H1 (cell line): Measurements from ENCODE around the gene CAMTA1. TPM values are rescaled to one million over a fixed set of nuclear protein-coding genes. Genes with fewer than 3 reads are reported as not detected.

ENCODE experiments used
- CTCF ChIA-PET: fragments of 300-600 bp; sonication (Branson Sonifier 250); formaldehyde crosslinking; loops from one replicate; lab custom pipeline; 2021; ENCODE audit not compliant: partially characterized antibody; lab: Charles Lee
- POLR2A ChIA-PET: fragments of 300-600 bp; sonication (Branson Sonifier 250); formaldehyde crosslinking; loops from one replicate; lab custom pipeline; 2021; ENCODE audit warnings: inconsistent platforms; ENCODE audit not compliant: partially characterized antibody; lab: Charles Lee
- DNase-seq, 2 experiments: peaks; one replicate each; pipeline versions ENCODE4 v3.0.0 to v3.0.0-alpha.2; 2010 to 2022; ENCODE audit warnings: low spot score in 2 of 2, low read depth in 1 of 2, mixed read lengths in 1 of 2
- FAIRE-seq: peaks from 2 replicates; lab custom pipeline; 2011; peaks lifted over from hg19 to GRCh38; lab: Jason Lieb, UNC
- H2AFZ ChIP-seq: 2 replicates; pipeline ENCODE4 v1.8.1; 2012; ENCODE audit warnings: low read length, inconsistent platforms
- H2AK5ac ChIP-seq: 2 replicates; pipeline ENCODE4 v1.6.1; 2013; ENCODE audit warnings: low read depth, low read length
- H2BK120ac ChIP-seq: replicated peaks from 2 replicates; pipeline ENCODE3; 2013; ENCODE audit warnings: low read depth, low read length, inconsistent platforms
- H2BK12ac ChIP-seq: 2 replicates; pipeline ENCODE4 v1.6.1; 2013; ENCODE audit warnings: low read depth, low read length
- H2BK15ac ChIP-seq: 2 replicates; pipeline ENCODE4 v1.6.1; 2013; ENCODE audit warnings: low read length
- H2BK20ac ChIP-seq: 2 replicates; pipeline ENCODE4 v1.6.1; 2013; ENCODE audit warnings: low read length
- H2BK5ac ChIP-seq: 2 replicates; pipeline ENCODE4 v1.6.1; 2013; ENCODE audit warnings: low read depth, low read length
- H3K14ac ChIP-seq: 2 replicates; pipeline ENCODE4 v1.6.1; 2013; ENCODE audit warnings: inconsistent platforms; ENCODE audit not compliant: insufficient read length
- H3K18ac ChIP-seq: 2 replicates; pipeline ENCODE4 v1.6.1; 2013; ENCODE audit warnings: low read length; ENCODE audit errors: extremely low read depth
- H3K23ac ChIP-seq: 2 replicates; pipeline ENCODE4 v1.6.1; 2013; ENCODE audit warnings: inconsistent platforms; ENCODE audit not compliant: insufficient read length
- H3K23me2 ChIP-seq: 2 replicates; pipeline ENCODE4 v1.6.1; 2013; ENCODE audit warnings: low read depth, low read length
- H3K27ac ChIP-seq: 2 replicates; pipeline ENCODE4 v1.6.1; 2011; ENCODE audit warnings: low read depth, low read length, inconsistent platforms
- H3K27me3 ChIP-seq, 4 experiments: replicated peaks in 1 of 4; 1 replicate in 1 of 4; 2 replicates in 3 of 4; pipeline versions ENCODE4 v1.6.1 to v1.8.1; 2011 to 2013; ENCODE audit warnings: low read length in 3 of 4, mild to moderate bottlenecking in 3 of 4, inconsistent platforms in 2 of 4, mixed read lengths in 2 of 4, moderate library complexity in 1 of 4; ENCODE audit not compliant: control insufficient read depth in 3 of 4, insufficient read depth in 3 of 4; ENCODE audit errors: extremely low read depth in 1 of 4
- H3K36me3 ChIP-seq, 4 experiments: 2 replicates each; pipeline versions ENCODE4 v1.6.1 to v1.8.1; 2011 to 2013; ENCODE audit warnings: mild to moderate bottlenecking in 4 of 4, low read length in 3 of 4, moderate library complexity in 2 of 4, control low read depth in 1 of 4, inconsistent platforms in 1 of 4; ENCODE audit not compliant: insufficient read depth in 4 of 4, control insufficient read depth in 2 of 4
- H3K4ac ChIP-seq: replicated peaks from 2 replicates; pipeline ENCODE3; 2013; ENCODE audit warnings: low read length, low read depth, mixed read lengths, inconsistent platforms; ENCODE audit not compliant: insufficient read length
- H3K4me1 ChIP-seq, 4 experiments: replicated peaks in 1 of 4; 1 replicate in 1 of 4; 2 replicates in 3 of 4; pipeline versions ENCODE4 v1.6.1 to v1.8.1; 2011 to 2013; ENCODE audit warnings: low read length in 3 of 4, inconsistent platforms in 2 of 4, mixed read lengths in 1 of 4; ENCODE audit not compliant: insufficient read depth in 4 of 4, control insufficient read depth in 3 of 4
- H3K4me2 ChIP-seq, 2 experiments: 2 replicates each; pipeline versions ENCODE4 v1.6.1 to v1.8.1; 2011 to 2013; ENCODE audit warnings: low read depth in 2 of 2, low read length in 2 of 2, control low read depth in 1 of 2, inconsistent platforms in 1 of 2, mild to moderate bottlenecking in 1 of 2; ENCODE audit not compliant: insufficient read depth in 1 of 2
- H3K4me3 ChIP-seq, 4 experiments: fragments of 200-600, 300-600 bp in 1 of 4; sonication (generic), shearing (Covaris generic), sonication (Bioruptor Twin) in 1 of 4; 2 replicates each; pipeline versions ENCODE4 v1.5.1 to v1.8.1; 2011 to 2016; ENCODE audit warnings: low read length in 4 of 4, low read depth in 3 of 4, control low read depth in 2 of 4, inconsistent platforms in 2 of 4, mild to moderate bottlenecking in 2 of 4, mixed read lengths in 1 of 4, moderate library complexity in 1 of 4; ENCODE audit not compliant: insufficient read depth in 2 of 4; ENCODE audit errors: extremely low read depth in 1 of 4
- H3K56ac ChIP-seq: replicated peaks from 2 replicates; pipeline ENCODE3; 2013; ENCODE audit warnings: low read depth, mild to moderate bottlenecking, mixed read lengths, low read length, inconsistent platforms; ENCODE audit not compliant: insufficient read length
- H3K79me1 ChIP-seq: 2 replicates; pipeline ENCODE4 v1.6.1; 2013; ENCODE audit warnings: low read depth, low read length, control low read depth
- H3K79me2 ChIP-seq, 2 experiments: 2 replicates each; pipeline versions ENCODE4 v1.6.1 to v1.8.1; 2012 to 2013; ENCODE audit warnings: low read length in 2 of 2, mild to moderate bottlenecking in 2 of 2, inconsistent platforms in 1 of 2; ENCODE audit not compliant: insufficient read depth in 2 of 2, control insufficient read depth in 1 of 2
- H3K9ac ChIP-seq, 4 experiments: replicated peaks in 1 of 4; 1 replicate in 1 of 4; 2 replicates in 3 of 4; pipeline versions ENCODE4 v1.6.1 to v1.8.1; 2011 to 2013; ENCODE audit warnings: low read depth in 3 of 4, low read length in 3 of 4, control low read depth in 2 of 4, mild to moderate bottlenecking in 2 of 4, moderate library complexity in 2 of 4, inconsistent platforms in 1 of 4; ENCODE audit errors: extremely low read depth in 1 of 4
- H3K9me3 ChIP-seq, 2 experiments: 2 replicates each; pipeline versions ENCODE4 v1.6.1 to v1.8.1; 2012 to 2013; ENCODE audit warnings: mild to moderate bottlenecking in 2 of 2, moderate library complexity in 2 of 2, control low read depth in 1 of 2, inconsistent platforms in 1 of 2, low read depth in 1 of 2, low read length in 1 of 2, mixed read lengths in 1 of 2; ENCODE audit not compliant: insufficient read depth in 2 of 2
- H4K20me1 ChIP-seq, 2 experiments: replicated peaks in 1 of 2; 2 replicates each; pipeline versions ENCODE3 to v1.8.1; 2011 to 2013; ENCODE audit warnings: inconsistent platforms in 2 of 2, low read length in 2 of 2, mild to moderate bottlenecking in 1 of 2; ENCODE audit not compliant: insufficient read depth in 2 of 2, control insufficient read depth in 1 of 2
- H4K5ac ChIP-seq: 2 replicates; pipeline ENCODE4 v1.6.1; 2013; ENCODE audit warnings: low read length, low read depth, mixed read lengths, inconsistent platforms; ENCODE audit not compliant: insufficient read length
- H4K8ac ChIP-seq: 2 replicates; pipeline ENCODE4 v1.8.0; 2013; ENCODE audit warnings: mild to moderate bottlenecking, moderate library complexity, low read length, inconsistent platforms; ENCODE audit not compliant: insufficient read depth; ENCODE audit errors: extremely low read depth
- H4K91ac ChIP-seq: replicated peaks from 2 replicates; pipeline ENCODE3; 2013; ENCODE audit warnings: low read length, mixed read lengths, inconsistent platforms; ENCODE audit not compliant: insufficient read length
- CHD2 ChIP-seq: IDR thresholded peaks from 2 replicates; pipeline ENCODE4 v1.6.1; 2012; ENCODE audit warnings: low read length, improper control_type of control experiment
- NANOG ChIP-seq: IDR thresholded peaks from 2 replicates; pipeline ENCODE4 v1.6.1; 2011; ENCODE audit warnings: low read length, low read depth, mild to moderate bottlenecking, inconsistent platforms; ENCODE audit not compliant: insufficient read depth, poor library complexity, severe bottlenecking
- WGBS, 2 experiments: shearing (Covaris generic) in 1 of 2; methylation state at CpG; one replicate each; pipeline versions ENCODE4 v1.1.6 to v1.1.7; 2013 to 2015; ENCODE audit warnings: low lambda C conversion rate in 2 of 2, mixed read lengths in 2 of 2, inconsistent platforms in 1 of 2, low coverage in 1 of 2, missing lambda C conversion rate in 1 of 2; ENCODE audit not compliant: insufficient replicate concordance in 2 of 2, insufficient coverage in 1 of 2, insufficient read length in 1 of 2; ENCODE audit errors: extremely low coverage in 1 of 2, missing lambda C conversion rate in 1 of 2; 5-methylcytosine and 5-hydroxymethylcytosine counted together
- polyA plus RNA-seq, 7 experiments: library from polyadenylated mRNA; depleted of rRNA in 3 of 7; stranded (reverse) in 5 of 7; unstranded in 2 of 7; fragments of >200 nt in 5 of 7; fragments of 200-250 nt in 2 of 7; gene quantifications; 1 replicate in 5 of 7; 2 replicates in 1 of 7; 4 replicates in 1 of 7; pipeline versions ENCODE4 v1.2.1 to v1.2.3, GENCODE V29; 2011 to 2013; ENCODE audit warnings: missing spikeins in 2 of 7, mixed read lengths in 2 of 7
- total RNA-seq: library from RNA; stranded (reverse); fragmentation: NEBNext Ultra II Directional; extraction: Animal tissue kit (Norgen Biotek cat#: 25700); gene quantifications from 2 replicates; pipeline ENCODE4 v1.2.1, GENCODE V29; 2021
- TF ChIP-seq, protein P1 (sequence below), 3 experiments: IDR thresholded peaks; 1 replicate in 2 of 3; 2 replicates in 1 of 3; pipeline versions ENCODE4 v1.5.1 to v1.6.1; 2011; ENCODE audit warnings: low read length in 3 of 3, mild to moderate bottlenecking in 3 of 3, inconsistent platforms in 2 of 3, low read depth in 1 of 3, moderate library complexity in 1 of 3; ENCODE audit not compliant: insufficient read depth in 1 of 3; ENCODE audit errors: control extremely low read depth in 1 of 3

The CAMTA1 gene
- total and polyA plus RNA-seq, 2 of the 8 experiments (the other 6 are each of a cell fraction or from before 2014, with no cell fraction given) = 65.0 to 119 TPM

DNA sequence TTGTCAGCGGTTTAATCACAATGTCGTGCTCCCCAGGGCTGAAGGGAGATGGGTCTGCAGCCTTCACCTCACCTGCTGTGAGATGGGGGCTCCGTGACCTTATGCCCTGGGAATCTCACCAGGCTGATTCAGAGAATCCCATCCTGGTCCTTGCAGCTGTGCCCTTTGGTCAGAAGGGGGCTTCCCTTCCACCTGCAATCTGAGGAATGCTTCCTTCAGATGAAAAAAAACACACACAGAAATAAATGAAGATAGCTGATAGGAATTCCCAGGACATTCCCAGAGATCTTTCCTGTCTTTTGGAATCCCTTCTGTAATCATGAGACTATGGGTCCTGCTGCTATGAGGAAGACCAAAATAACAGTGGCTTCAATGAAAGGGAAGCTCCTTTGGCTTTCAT is 858.8 kb downstream of the CAMTA1 start:
- H3K27me3 ChIP-seq = no peaks in the 10 kb centered on the region
- no peak overlapping the region for H3K14ac ChIP-seq
- no peak overlapping the region for H3K56ac ChIP-seq
- H3K9ac ChIP-seq = no peak overlapping the region
- no peak overlapping the region for H4K91ac ChIP-seq
- no peaks in the 10 kb centered on the region for H3K4me1 ChIP-seq
- H2BK120ac ChIP-seq = no peak overlapping the region
- ChIA-PET POLR2A (no interaction called here), CTCF (interaction anchor here (0.8 to 2.6 kb wide), 17 partner anchors 7 to 601 kb away, joined by 3 to 11 read pairs (median 4); no protein-coding TSS in a partner anchor)
- peak overlapping the region; percentile 2; the same call in 1 of the 2 replicates for H2BK15ac ChIP-seq
- H3K27ac ChIP-seq = no peak overlapping the region
- 0 out of 2 replicates have a peak overlapping the region, but pooled peaks have one; percentile 5 for H2AK5ac ChIP-seq
- no peak overlapping the region for H3K23ac ChIP-seq
- H4K20me1 ChIP-seq = no peaks in the 10 kb centered on the region
- H3K79me1 ChIP-seq = no peaks in the 10 kb centered on the region
- FAIRE-seq = no peak
- H3K4me2 ChIP-seq = no peak overlapping the region
- no peak overlapping the region for H2BK20ac ChIP-seq
- no peak for DNase-seq
- no peaks in the 10 kb centered on the region for H3K23me2 ChIP-seq
- H3K18ac ChIP-seq = no peak overlapping the region
- H3K4ac ChIP-seq = no peak overlapping the region
- no peak for TF ChIP-seq CHD2
- no peak for TF ChIP-seq NANOG
- TF ChIP-seq, protein P1, sequence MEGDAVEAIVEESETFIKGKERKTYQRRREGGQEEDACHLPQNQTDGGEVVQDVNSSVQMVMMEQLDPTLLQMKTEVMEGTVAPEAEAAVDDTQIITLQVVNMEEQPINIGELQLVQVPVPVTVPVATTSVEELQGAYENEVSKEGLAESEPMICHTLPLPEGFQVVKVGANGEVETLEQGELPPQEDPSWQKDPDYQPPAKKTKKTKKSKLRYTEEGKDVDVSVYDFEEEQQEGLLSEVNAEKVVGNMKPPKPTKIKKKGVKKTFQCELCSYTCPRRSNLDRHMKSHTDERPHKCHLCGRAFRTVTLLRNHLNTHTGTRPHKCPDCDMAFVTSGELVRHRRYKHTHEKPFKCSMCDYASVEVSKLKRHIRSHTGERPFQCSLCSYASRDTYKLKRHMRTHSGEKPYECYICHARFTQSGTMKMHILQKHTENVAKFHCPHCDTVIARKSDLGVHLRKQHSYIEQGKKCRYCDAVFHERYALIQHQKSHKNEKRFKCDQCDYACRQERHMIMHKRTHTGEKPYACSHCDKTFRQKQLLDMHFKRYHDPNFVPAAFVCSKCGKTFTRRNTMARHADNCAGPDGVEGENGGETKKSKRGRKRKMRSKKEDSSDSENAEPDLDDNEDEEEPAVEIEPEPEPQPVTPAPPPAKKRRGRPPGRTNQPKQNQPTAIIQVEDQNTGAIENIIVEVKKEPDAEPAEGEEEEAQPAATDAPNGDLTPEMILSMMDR (IDR thresholded peaks at IDR 0.05; ENCODE audit: control extremely low read depth in 1 of 3, insufficient read depth in 1 of 3, low read depth in 1 of 3, low read length in 3 of 3) = peak; percentile 11 to 47 (median 13); a peak in 2 of 4 replicates
- TF ChIP-seq, all 59 proteins: peak for 1
- Histone ChIP-seq H3K9me3 (0 out of 4 replicates have a peak, but pooled peaks cover 0 to 3% of the 10 kb centered on the region in 2 experiments), H4K5ac (no peak overlapping the region), H3K4me3 (no peak overlapping the region), H2BK12ac (no peak overlapping the region), H2BK5ac (no peak overlapping the region), H2AFZ (no peak overlapping the region), H3K79me2 (no peaks in the 10 kb centered on the region), H4K8ac (no peak overlapping the region), H3K36me3 (no peaks in the 10 kb centered on the region)
- 74% methylated on average over 3 of the region's 3 CpGs; no CpG with 5 or more reads in 1 of the 2 experiments for WGBS, 2 experiments
